HG03039 (cell line): ENCODE results near the gene BTBD9.

Source experiments
- ATAC-seq: cut with Tn5 transposase; IDR thresholded peaks from one replicate; pipeline ENCODE4 v1.9.1; 2021; ENCODE audit warnings: mild to moderate bottlenecking, moderate library complexity; ENCODE audit not compliant: unreplicated experiment

BTBD9 gene

GRCh38 chr6:38566295-38567030 lies 73.3 kb downstream of the BTBD9 start:
- ATAC-seq: no peak

GRCh38 chr6:38564301-38564700 lies 75.4 kb downstream of the BTBD9 start:
- no peak for ATAC-seq

DNA sequence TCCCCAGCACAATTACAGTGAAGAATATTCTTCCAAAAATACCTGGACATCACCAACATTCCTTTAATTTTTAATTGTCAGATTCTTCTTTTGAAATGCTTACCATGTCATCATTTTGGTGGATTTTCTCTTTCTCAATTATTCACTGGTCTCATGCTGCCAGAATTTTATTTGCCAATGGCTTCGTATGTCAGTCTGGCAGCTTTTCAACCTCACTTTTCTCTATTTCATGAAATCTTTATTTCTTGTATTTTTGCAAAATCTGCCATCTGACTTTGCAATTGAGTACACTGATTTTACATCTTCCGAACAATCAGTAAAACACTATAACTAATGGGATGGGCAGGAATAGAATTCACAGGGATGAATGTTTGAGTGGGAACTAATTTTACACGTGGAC lies 84.1 kb downstream of the BTBD9 start:
- ATAC-seq: no peak

- ATAC-seq: no peak
Measured at GRCh38 chr6:38554700-38555413, 84.9 kb downstream of the BTBD9 start.

GRCh38 chr6:38554014-38554413 lies 85.7 kb downstream of the BTBD9 start:
- ATAC-seq: no peak

DNA sequence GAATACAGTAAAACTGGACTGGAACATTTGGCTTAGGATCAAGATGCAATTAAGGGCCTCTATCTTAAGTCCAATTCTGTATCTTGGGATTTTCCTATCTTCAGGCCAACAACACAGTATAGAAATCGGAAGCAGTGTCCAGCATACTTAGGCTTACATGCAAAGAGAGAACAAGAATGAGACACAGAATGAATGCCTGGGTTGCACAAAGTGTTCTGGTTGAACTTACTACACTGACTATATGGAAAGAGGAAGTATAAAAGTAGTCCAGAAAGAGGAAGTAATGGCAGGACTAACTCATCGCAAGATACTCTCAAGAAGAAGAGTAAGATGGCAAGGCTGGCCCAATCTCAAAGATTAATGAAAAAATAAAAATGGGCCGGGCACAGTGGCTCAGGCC lies 87.6 kb downstream of the BTBD9 start:
- no peak for ATAC-seq

- no peak for ATAC-seq
Measured at GRCh38 chr6:38549795-38550194, 89.9 kb downstream of the BTBD9 start.

DNA sequence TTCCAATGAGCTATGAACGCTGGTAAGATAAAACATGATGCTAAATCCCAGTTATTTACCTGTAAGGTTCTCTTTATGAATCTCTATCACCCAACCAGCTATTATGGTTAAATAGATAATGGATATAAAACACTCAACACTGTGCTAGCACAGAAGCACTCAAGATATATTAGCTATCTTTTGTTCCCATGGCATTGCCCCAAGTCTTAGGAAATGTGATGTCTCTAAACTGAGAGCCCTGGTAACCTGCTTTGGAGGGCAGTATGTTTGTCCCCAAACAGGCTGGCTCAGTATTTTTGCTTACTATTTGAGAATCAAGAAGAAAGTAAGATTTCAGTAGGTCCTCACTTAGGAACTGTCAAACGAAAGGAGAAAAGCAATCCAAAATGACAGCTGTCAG lies 90.5 kb downstream of the BTBD9 start:
- ATAC-seq: no peak

- ATAC-seq: no peak
Measured at GRCh38 chr6:38543022-38543421, 96.7 kb downstream of the BTBD9 start.

GRCh38 chr6:38542031-38542430 lies 97.7 kb downstream of the BTBD9 start:
- no peak for ATAC-seq

GRCh38 chr6:38533064-38533463 lies 106.7 kb downstream of the BTBD9 start:
- no peak for ATAC-seq

GRCh38 chr6:38531134-38531533 lies 108.6 kb downstream of the BTBD9 start:
- no peak for ATAC-seq

DNA sequence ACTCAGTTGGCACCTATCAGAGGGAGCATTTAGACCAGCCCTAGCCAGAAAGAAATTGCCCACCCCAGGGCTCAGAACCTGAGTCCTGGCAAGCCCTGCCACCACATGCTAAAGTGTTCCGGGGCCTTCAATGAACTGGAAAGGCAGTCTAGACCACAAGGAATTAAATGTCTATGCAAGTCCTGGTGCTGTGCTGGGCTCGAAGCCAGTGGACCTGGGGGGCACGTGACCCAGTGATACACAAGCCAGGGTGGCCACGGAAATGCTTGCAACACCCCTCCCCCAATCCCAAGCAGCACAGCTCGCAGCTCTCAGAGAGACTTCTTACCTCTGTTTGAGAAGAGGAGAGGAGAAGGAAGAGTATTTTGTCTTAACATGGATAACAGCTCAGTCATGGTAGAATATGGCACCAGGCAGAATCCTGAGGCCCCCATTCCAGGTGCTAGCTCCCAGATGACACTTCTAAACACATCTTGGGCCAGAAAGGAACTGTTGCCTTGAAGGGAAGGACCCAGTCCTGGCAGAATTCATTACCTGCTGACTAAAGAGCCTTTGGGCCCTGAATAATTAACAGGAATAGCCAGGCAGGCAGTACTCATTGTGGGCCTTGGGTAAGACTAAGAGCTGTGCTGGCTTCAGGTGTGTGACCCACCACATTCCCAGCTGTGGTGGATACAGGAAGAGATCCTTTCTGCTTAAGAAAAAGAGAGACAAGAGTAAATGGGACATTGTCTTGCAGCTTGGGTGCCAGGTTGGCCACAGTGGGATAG lies 111.3 kb downstream of the BTBD9 start:
- no peak for ATAC-seq

GRCh38 chr6:38527371-38527770 lies 112.4 kb downstream of the BTBD9 start:
- no peak for ATAC-seq

DNA sequence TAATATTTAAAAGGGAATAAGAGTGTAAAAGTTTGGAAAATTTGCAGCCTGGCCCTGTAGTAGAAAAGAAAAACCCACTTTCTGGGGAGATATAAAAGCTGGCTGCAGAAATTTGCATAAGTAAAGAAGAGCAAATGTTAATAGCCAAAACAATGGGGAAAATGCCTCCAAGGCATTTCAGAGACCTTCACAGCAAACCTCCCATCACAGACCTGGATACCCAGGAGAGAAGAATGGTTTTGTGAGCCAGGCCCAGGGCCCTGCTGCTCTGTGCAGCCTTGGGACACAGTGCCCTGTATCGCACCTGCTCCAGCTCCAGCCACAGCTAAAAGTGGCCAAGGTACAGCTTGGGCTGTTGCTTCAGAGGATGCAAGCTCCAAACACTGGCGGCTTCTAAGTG lies 113.8 kb downstream of the BTBD9 start:
- ATAC-seq: no peak

GRCh38 chr6:38524436-38525145 lies 115.1 kb downstream of the BTBD9 start:
- ATAC-seq: no peak

- ATAC-seq: no peak
Measured at GRCh38 chr6:38522322-38522721, 117.4 kb downstream of the BTBD9 start.

- no peak for ATAC-seq
Measured at GRCh38 chr6:38518511-38519304, 121.0 kb downstream of the BTBD9 start.

GRCh38 chr6:38517005-38517404 lies 122.7 kb downstream of the BTBD9 start:
- no peak for ATAC-seq

DNA sequence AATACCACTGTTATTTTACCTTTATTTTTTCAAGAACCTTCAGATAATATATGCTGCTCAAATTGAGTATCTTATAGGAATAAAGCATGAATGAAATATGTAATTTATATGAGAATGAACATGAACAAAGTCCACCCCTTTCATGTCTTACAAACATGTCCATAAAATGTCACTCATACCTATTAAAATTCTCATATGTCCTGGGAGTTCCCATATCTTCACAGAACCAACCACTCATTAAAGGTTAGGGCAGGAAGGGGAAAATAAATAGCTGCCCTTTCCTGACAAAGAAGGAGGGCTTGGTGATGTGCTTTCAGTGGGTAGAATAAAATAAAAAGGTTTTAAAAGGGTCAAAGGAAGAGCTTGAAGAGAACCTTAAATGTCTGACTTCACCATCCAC lies 125.3 kb downstream of the BTBD9 start:
- no peak for ATAC-seq
